Spleen (tissue), 11 donors: ENCODE measurements around the gene RAPH1. TPM values are rescaled to one million over a fixed set of nuclear protein-coding genes. Genes with fewer than 3 reads are reported as not detected.
"Not testable (repeated sequence)": the region's sequence is repeated elsewhere in the genome, so short reads cannot be mapped to it uniquely, and the experiment has no call there.

Experiments used
- DNase-seq: peaks from one replicate; pipeline ENCODE4 v3.0.0-alpha.2; 2020
- H3K27ac ChIP-seq, 8 donors: fragments of 200-600 bp; sonication (generic) in 7 of 8; 1 replicate in 4 of 8; 2 replicates in 4 of 8; pipeline versions ENCODE4 v1.5.0 to v1.8.0; 2016 to 2021; ENCODE audit warnings: inconsistent platforms in 4 of 8, mild to moderate bottlenecking in 4 of 8, moderate library complexity in 1 of 8
- H3K27me3 ChIP-seq, 7 donors: fragments of 200-600 bp; sonication (generic) in 6 of 7; replicated peaks in 1 of 7; 1 replicate in 4 of 7; 2 replicates in 3 of 7; pipeline versions ENCODE4 v1.5.0 to v1.8.0; 2016 to 2021; ENCODE audit warnings: inconsistent platforms in 3 of 7, mild to moderate bottlenecking in 1 of 7
- H3K36me3 ChIP-seq, 6 donors: fragments of 200-600 bp; sonication (generic) in 5 of 6; 1 replicate in 4 of 6; 2 replicates in 2 of 6; pipeline versions ENCODE4 v1.5.0 to v1.8.0; 2016 to 2021; ENCODE audit warnings: inconsistent platforms in 2 of 6
- H3K4me1 ChIP-seq, 6 donors: fragments of 200-600 bp; sonication (generic) in 5 of 6; 1 replicate in 3 of 6; 2 replicates in 3 of 6; pipeline versions ENCODE4 v1.5.0 to v1.8.0; 2016 to 2021; ENCODE audit warnings: inconsistent platforms in 3 of 6
- H3K4me3 ChIP-seq, 8 donors: fragments of 200-600 bp; sonication (generic) in 7 of 8; 1 replicate in 4 of 8; 2 replicates in 4 of 8; pipeline versions ENCODE4 v1.5.0 to v1.8.0; 2016 to 2021; ENCODE audit warnings: inconsistent platforms in 4 of 8, mild to moderate bottlenecking in 4 of 8, moderate library complexity in 2 of 8
- H3K9me3 ChIP-seq, 8 donors: fragments of 200-600 bp; sonication (generic) in 7 of 8; 1 replicate in 4 of 8; 2 replicates in 4 of 8; pipeline versions ENCODE4 v1.5.0 to v1.8.0; 2016 to 2021; ENCODE audit warnings: inconsistent platforms in 4 of 8
- POLR2A ChIP-seq, 3 donors: fragments of 450-650 bp; IDR thresholded peaks; one replicate each; pipeline ENCODE4 v1.5.1; 2017; ENCODE audit warnings: antibody characterized with exemption in 3 of 3, mild to moderate bottlenecking in 1 of 3
- POLR2AphosphoS5 ChIP-seq, 3 donors: sonication (generic); formaldehyde crosslinking; IDR thresholded peaks; one replicate each; pipeline ENCODE4 v1.5.1; 2017; ENCODE audit warnings: antibody characterized with exemption in 3 of 3
- WGBS, 5 donors: extraction: QIAGEN DNeasy Blood & Tissue Kit in 3 of 5; methylation state at CpG; one replicate each; pipeline versions ENCODE4 v1.1.5 to v1.1.7; 2013 to 2018; 5-methylcytosine and 5-hydroxymethylcytosine counted together
- intact Hi-C: fragments of 100-400 bp; cut with DNase I; formaldehyde crosslinking; loops from one replicate; pipeline ENCODE4 v1.15.0; 2023; ENCODE audit warnings: low total_unique reads
- polyA plus RNA-seq, 3 donors: library from polyadenylated mRNA; stranded (reverse); fragments of 200-250 nt; gene quantifications; one replicate each; pipeline ENCODE4 v1.2.1, GENCODE V29; 2013
- total RNA-seq, 7 donors: library from RNA; depleted of rRNA in 3 of 7; stranded (reverse); fragments of >200 nt in 3 of 7; fragmentation: NEBNext Ultra II Directional in 4 of 7; extraction: Animal tissue kit (Norgen Biotek cat#: 25700) in 4 of 7; gene quantifications; one replicate each; pipeline versions ENCODE4 v1.1.0 to v1.2.1, GENCODE V29; 2016 to 2021
- TF ChIP-seq, protein P1 (sequence below), 11 experiments: fragments of 200-600 bp in 7 of 11; fragments of 450-650 bp in 4 of 11; sonication (generic) in 4 of 11; IDR thresholded peaks in 8 of 11; conservative IDR thresholded peaks in 3 of 11; 1 replicate in 7 of 11; 2 replicates in 4 of 11; pipeline versions ENCODE4 v1.4.0 to v1.8.0; 2016 to 2021; ENCODE audit warnings: antibody characterized with exemption in 11 of 11, inconsistent platforms in 4 of 11, mild to moderate bottlenecking in 1 of 11
- donor health status: healthy with polysubstance abuse.
- donor health status: DM: no; HTN: no; CAD: no; lungs with moderate emphysema.
- donor health status: DM: no; HTN: no; CAD: no.
- donor health status: Bipolar disorder and iron deficiency.
- donor health status: healthy.
- donor health status: DM: no; HTN: no; CAD: no.
- donor health status: DM: yes; HTN: yes; CAD: no.

RAPH1 gene
- total and polyA plus RNA-seq, 10 donors: 2.6 to 138 (median 70.9) TPM

GRCh38 chr2:203432811-203433210, 102.3 kb downstream of the RAPH1 start:
- intact Hi-C loops: no loop called here
- no peak for DNase-seq
- Histone ChIP-seq H3K27me3 (no peaks in the 10 kb centered on the region), H3K9me3 (no peaks in the 10 kb centered on the region), H3K36me3 (peaks cover 0 to 34% (median under 1%) of the 10 kb centered on the region in 6 donors), H3K4me1 (no peaks in the 10 kb centered on the region), H3K4me3 (no peak overlapping the region), H3K27ac (no peak overlapping the region)
- TF ChIP-seq POLR2AphosphoS5 (IDR thresholded peaks at IDR 0.05) (no peak), POLR2A (IDR thresholded peaks at IDR 0.05) (no peak)
- TF ChIP-seq, protein P1, sequence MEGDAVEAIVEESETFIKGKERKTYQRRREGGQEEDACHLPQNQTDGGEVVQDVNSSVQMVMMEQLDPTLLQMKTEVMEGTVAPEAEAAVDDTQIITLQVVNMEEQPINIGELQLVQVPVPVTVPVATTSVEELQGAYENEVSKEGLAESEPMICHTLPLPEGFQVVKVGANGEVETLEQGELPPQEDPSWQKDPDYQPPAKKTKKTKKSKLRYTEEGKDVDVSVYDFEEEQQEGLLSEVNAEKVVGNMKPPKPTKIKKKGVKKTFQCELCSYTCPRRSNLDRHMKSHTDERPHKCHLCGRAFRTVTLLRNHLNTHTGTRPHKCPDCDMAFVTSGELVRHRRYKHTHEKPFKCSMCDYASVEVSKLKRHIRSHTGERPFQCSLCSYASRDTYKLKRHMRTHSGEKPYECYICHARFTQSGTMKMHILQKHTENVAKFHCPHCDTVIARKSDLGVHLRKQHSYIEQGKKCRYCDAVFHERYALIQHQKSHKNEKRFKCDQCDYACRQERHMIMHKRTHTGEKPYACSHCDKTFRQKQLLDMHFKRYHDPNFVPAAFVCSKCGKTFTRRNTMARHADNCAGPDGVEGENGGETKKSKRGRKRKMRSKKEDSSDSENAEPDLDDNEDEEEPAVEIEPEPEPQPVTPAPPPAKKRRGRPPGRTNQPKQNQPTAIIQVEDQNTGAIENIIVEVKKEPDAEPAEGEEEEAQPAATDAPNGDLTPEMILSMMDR (IDR thresholded peaks at IDR 0.05 in 8 of 11, conservative IDR thresholded peaks at IDR 0.05 in 3 of 11): no peak
- 58 to 75% (median 67%) methylated on average over 6 of the region's 6 CpGs for WGBS, 5 donors

GRCh38 chr2:203431391-203432185, 103.5 kb downstream of the RAPH1 start:
- Histone ChIP-seq H3K9me3 (no peaks in the 10 kb centered on the region), H3K4me1 (no peaks in the 10 kb centered on the region), H3K36me3 (peaks cover 0 to 37% (median 6%) of the 10 kb centered on the region in 6 donors), H3K4me3 (no peak overlapping the region), H3K27ac (no peak overlapping the region), H3K27me3 (no peaks in the 10 kb centered on the region)
- 88 to 95% (median 90%) methylated on average over 5 of the region's 5 CpGs for WGBS, 5 donors
- no peak for TF ChIP-seq POLR2AphosphoS5 (IDR thresholded peaks at IDR 0.05)
- no peak for TF ChIP-seq POLR2A (IDR thresholded peaks at IDR 0.05)
- TF ChIP-seq, protein P1 (IDR thresholded peaks at IDR 0.05 in 8 of 11, conservative IDR thresholded peaks at IDR 0.05 in 3 of 11): no peak
- no peak for DNase-seq
- intact Hi-C loops: no loop called here

DNA sequence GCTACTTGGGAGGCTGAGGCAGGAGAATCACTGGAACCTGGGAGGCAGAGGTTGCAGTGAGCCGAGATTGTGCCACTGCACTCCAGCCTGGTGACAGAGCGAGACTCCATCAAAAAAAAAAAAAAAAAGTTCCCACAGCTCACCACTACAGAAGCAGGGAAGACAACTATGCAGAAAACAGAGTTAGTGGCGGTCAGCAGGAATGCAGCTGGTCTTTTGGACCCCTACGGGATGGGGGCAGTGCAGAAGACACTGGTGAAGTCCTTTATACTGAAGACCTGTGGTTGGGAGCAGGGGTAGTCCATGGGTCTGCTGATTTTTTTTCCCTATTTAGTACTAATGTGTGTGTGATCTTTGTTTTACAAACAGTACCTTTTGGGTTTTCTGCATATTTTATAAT, 105.5 kb downstream of the RAPH1 start:
- H3K9me3 ChIP-seq, H3K27ac ChIP-seq, H3K27me3 ChIP-seq, DNase-seq, H3K4me1 ChIP-seq, H3K4me3 ChIP-seq, intact Hi-C loops: not testable (repeated sequence)
- WGBS, 5 donors: 93 to 100% (median 98%) methylated on average over 2 to 4 of the region's 4 CpGs
- H3K36me3 ChIP-seq: peaks cover 0 to 32% (median 6%) of the 10 kb centered on the region in 6 donors

- H3K27ac ChIP-seq: no peak overlapping the region
- intact Hi-C loops: no loop called here
- 73 to 88% (median 79%) methylated on average over 2 of the region's 2 CpGs for WGBS, 5 donors
- no peaks in the 10 kb centered on the region for H3K4me1 ChIP-seq
- H3K9me3 ChIP-seq: no peaks in the 10 kb centered on the region
- DNase-seq: no peak
- TF ChIP-seq POLR2AphosphoS5 (IDR thresholded peaks at IDR 0.05): no peak
- TF ChIP-seq POLR2A (IDR thresholded peaks at IDR 0.05): no peak
- TF ChIP-seq, protein P1 (IDR thresholded peaks at IDR 0.05 in 8 of 11, conservative IDR thresholded peaks at IDR 0.05 in 3 of 11): no peak
- H3K36me3 ChIP-seq: peaks cover 0 to 42% (median 9%) of the 10 kb centered on the region in 6 donors
- no peak overlapping the region for H3K4me3 ChIP-seq
- no peaks in the 10 kb centered on the region for H3K27me3 ChIP-seq
These were observed 108.0 kb downstream of the RAPH1 start for GRCh38 chr2:203427061-203427460.
